ENCODE measurements around the gene ATXN7L1.
"Not testable (repeated sequence)": the region's sequence is repeated elsewhere in the genome, so short reads cannot be mapped to it uniquely, and the experiment has no call there.

ATXN7L1 gene

DNA sequence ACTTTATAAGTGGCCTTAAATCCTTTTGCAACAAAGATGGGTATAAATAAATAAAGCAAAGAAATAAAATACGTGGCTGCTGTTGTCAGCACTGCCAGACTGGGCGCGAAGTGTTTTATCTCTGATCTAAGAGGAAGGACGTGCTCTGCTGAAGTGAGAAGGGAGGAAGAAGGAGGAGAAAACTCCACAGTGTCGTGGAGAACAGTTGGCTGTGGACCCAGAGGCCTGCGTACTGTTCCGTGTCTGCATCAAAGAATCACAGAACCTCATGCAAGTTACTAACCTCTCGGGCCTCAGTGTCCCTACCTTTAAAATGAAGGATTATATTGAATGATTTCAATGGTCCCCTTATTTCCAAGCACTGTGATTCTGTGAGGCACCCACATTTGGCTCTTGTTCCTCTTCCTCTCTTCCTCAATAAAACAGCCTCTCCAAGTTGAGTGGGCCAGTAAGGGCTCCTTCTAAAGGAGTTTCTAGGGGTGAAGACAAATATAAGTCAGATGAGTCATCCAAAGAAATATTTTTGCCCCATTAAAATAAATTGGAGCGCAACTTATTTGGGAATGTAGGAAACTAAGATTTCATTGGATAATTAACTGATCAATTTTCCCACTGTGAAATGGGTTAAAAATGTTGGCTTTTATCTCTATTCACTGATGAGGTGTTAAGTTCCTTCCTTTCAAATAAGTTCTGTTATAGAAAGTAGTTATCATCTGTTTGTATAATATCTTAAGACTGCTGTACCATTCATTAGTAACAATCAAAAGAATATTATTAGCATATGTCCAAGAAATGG, 168.2 kb downstream of the ATXN7L1 start:
- no peak overlapping the region for H3K27ac Mint-ChIP-seq
- no peak overlapping the region for H3K4me3 Mint-ChIP-seq
- H3K9me3 Mint-ChIP-seq, result peaks cover 21% of the 10 kb centered on the region
- no peaks in the 10 kb centered on the region for H3K27me3 Mint-ChIP-seq (ENCODE audit: low read depth)
- H3K4me1 Mint-ChIP-seq (ENCODE audit: low read depth), result peaks cover 11% of the 10 kb centered on the region
- peaks cover 14% of the 10 kb centered on the region for H3K36me3 Mint-ChIP-seq (ENCODE audit: low read depth)

DNA sequence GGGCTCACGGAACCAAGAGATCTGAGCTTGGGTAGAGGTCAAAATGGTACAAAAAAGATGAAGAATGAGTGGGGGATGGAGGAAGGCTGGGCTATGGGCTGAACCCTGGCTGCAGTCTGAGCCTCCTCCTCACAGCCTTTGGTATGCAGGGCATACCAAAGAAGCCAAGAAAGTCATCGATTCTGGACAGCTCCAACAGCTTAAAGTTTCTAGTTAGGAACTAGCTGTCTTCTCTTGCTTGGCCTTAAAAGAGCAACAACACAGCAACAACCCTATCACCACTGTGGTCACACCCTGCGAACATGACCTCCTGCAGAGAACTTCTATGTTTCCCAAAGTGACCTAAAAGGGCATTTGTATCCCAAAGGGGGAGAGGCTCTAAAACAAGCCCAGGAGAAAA, 169.0 kb downstream of the ATXN7L1 start:
- Mint-ChIP-seq H3K4me1 (ENCODE audit: low read depth) (peaks cover 11% of the 10 kb centered on the region), H3K9me3 (peaks cover 15% of the 10 kb centered on the region), H3K27me3 (ENCODE audit: low read depth) (no peaks in the 10 kb centered on the region), H3K4me3 (no peak overlapping the region), H3K27ac (no peak overlapping the region), H3K36me3 (ENCODE audit: low read depth) (peaks cover 9% of the 10 kb centered on the region)

DNA sequence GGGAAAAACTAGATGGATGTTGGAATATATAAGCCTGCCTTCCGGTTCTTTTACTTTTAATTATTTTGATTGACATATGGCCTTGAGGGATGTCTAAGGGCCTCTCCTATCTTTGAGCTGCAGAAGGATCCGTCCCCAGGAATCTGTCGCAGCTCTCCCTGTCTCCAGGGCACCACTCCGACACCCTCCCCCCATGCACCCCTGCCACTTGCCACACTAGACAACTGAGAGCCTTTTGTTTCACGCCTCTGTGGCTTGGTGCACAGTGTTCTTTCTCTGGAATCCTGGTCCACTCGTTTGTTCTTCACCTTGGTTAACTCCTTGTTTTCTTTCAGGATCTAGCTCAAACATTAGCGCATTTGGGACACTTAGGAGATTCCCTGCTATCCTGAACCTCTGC, 171.0 kb downstream of the ATXN7L1 start:
- Mint-ChIP-seq H3K4me3 (no peak overlapping the region), H3K27me3 (ENCODE audit: low read depth) (no peaks in the 10 kb centered on the region), H3K9me3 (peaks cover 4% of the 10 kb centered on the region), H3K4me1 (ENCODE audit: low read depth) (peaks cover 11% of the 10 kb centered on the region), H3K36me3 (ENCODE audit: low read depth) (peaks cover 3% of the 10 kb centered on the region), H3K27ac (no peak overlapping the region)

DNA sequence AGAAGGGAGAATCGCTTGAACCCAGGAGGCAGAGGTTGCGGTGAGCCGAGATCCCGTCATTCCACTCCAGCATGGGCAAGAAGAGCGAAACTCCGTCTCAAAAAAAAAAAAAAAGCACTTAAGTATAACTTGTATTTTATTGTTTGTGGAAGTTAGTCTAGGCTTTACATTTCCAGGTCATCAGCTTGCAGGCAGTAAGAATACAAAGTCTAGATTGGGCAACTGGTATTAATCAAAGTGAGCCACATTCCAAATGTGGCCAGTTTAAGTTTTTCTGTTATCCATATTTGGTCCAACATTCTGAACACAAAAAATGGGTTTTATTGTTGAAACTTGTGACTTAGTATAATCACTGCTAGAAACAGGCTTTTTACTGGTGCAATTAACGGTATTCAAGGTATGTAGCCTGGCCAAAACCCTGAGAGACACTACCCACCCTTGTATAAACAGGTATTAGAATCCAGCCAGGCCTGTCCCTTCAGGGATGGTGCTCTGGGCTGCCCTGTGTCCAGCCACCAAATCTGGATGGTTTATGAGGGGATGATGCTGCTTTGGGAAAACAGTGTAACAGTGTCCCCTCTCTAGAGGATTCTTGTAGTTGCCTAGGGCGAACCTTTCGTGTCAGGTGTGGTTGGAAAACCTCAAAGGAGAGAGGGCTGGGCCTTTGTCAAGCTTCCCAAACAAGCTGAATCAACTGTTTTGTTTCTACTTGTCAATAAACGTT, 173.0 kb downstream of the ATXN7L1 start:
- Mint-ChIP-seq H3K27ac (no peak overlapping the region), H3K9me3 (no peaks in the 10 kb centered on the region), H3K4me1 (ENCODE audit: low read depth) (peaks cover 10% of the 10 kb centered on the region), H3K4me3 (no peak overlapping the region), H3K27me3 (ENCODE audit: low read depth) (no peaks in the 10 kb centered on the region), H3K36me3 (ENCODE audit: low read depth) (no peaks in the 10 kb centered on the region)

DNA sequence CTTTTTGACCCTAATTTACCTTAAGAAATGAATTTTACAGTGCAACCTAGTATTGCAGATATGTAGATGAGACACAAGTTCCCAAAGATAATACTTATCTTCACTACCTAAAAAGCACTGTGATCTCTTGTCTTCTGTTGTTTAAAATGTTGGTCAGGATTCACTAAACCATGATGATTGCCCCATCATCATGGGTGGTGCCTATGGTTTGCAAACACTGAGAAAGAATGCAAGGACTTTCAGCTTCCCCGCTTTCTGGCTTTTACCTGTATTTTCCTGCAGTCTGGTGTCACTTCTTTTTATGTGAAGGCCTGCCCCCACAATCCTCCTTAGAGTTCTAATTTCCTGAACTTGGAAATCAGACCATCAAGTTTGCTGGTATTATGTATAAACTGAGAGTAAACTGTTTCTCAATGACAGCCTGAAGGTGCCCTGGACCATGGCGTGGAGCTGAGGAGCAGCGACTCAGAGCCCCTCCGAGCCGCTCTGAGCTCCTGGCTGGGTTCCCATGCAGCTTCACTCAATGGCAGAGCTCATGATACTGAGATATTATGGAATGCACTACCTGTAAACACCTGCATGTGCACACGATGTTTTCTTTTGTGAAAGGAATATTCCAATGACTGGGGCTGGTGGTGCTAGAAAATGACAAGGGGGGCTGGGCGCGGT, 176.7 kb downstream of the ATXN7L1 start:
- no peak overlapping the region for H3K27ac Mint-ChIP-seq
- H3K36me3 Mint-ChIP-seq (ENCODE audit: low read depth), result no peaks in the 10 kb centered on the region
- H3K4me1 Mint-ChIP-seq (ENCODE audit: low read depth), result no peaks in the 10 kb centered on the region
- H3K27me3 Mint-ChIP-seq (ENCODE audit: low read depth), result no peaks in the 10 kb centered on the region
- H3K4me3 Mint-ChIP-seq, result no peak overlapping the region
- no peaks in the 10 kb centered on the region for H3K9me3 Mint-ChIP-seq

DNA sequence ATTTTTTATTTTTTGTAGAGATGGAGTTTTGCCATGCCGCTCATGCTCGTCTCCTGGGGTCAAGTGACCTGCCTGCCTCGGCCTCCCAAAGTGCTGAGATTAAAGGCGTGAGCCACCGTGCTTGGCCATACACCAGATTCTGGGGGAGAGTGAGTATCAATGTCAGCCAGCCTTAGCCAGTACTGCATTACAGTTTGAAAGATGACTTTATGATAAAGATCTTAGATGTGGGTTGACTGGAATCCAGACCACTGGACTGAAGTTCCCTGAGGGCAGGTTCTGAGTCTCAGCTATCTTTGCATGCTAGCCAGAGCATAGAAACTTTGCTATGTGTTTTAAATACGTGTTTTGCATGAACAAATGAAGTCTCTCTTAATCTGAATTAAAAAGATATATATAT, 177.9 kb downstream of the ATXN7L1 start:
- H3K27ac Mint-ChIP-seq, result no peak overlapping the region
- peaks cover 3% of the 10 kb centered on the region for H3K27me3 Mint-ChIP-seq (ENCODE audit: low read depth)
- peaks cover 3% of the 10 kb centered on the region for H3K4me1 Mint-ChIP-seq (ENCODE audit: low read depth)
- H3K9me3 Mint-ChIP-seq, result no peaks in the 10 kb centered on the region
- no peak overlapping the region for H3K4me3 Mint-ChIP-seq
- peaks cover 2% of the 10 kb centered on the region for H3K36me3 Mint-ChIP-seq (ENCODE audit: low read depth)

DNA sequence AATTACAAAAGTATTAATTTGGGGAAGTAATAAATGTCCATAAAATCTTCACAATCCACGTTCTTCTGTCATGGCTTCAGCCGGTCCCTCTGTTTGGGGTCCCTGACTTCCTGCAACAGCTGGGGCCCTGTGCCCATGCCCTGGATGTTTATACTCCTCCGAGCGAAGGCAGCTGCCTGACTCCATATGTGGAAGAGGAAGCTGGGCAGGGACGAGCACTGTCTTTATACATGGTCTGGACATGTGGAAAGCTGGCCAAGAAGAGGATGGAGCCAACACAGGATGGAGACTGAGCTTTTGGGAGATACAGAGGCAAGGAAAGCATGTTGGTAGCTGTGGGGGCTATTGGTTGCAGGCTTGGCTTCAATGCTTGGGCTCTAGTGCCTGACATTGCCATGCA, 178.6 kb downstream of the ATXN7L1 start:
- peaks cover 10% of the 10 kb centered on the region for H3K4me1 Mint-ChIP-seq (ENCODE audit: low read depth)
- H3K9me3 Mint-ChIP-seq, result no peaks in the 10 kb centered on the region
- no peak overlapping the region for H3K4me3 Mint-ChIP-seq
- no peak overlapping the region for H3K27ac Mint-ChIP-seq
- peaks cover 4% of the 10 kb centered on the region for H3K27me3 Mint-ChIP-seq (ENCODE audit: low read depth)
- peaks cover 2% of the 10 kb centered on the region for H3K36me3 Mint-ChIP-seq (ENCODE audit: low read depth)

DNA sequence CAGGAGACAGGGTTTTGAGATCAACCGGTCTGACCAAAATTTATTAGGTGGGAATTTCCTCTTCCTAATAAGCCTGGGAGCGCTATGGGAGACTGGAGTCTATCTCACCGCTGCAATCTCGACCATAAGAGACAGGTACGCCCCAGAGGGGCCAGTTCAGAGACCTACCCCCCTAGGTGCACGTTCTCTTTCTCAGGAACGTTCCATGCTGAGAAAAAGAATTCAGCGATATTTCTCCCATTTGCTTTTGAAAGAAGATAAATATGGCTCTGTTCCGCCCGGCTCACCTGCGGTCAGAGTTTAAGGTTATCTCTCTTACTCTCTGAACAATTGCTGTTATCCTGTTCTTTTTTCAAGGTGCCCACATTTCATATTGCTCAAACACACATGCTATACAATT, 179.2 kb downstream of the ATXN7L1 start:
- not testable (repeated sequence) for H3K9me3 Mint-ChIP-seq; H3K27me3 Mint-ChIP-seq (ENCODE audit: low read depth); H3K36me3 Mint-ChIP-seq (ENCODE audit: low read depth); H3K27ac Mint-ChIP-seq; H3K4me3 Mint-ChIP-seq
- peaks cover 12% of the 10 kb centered on the region for H3K4me1 Mint-ChIP-seq (ENCODE audit: low read depth)

DNA sequence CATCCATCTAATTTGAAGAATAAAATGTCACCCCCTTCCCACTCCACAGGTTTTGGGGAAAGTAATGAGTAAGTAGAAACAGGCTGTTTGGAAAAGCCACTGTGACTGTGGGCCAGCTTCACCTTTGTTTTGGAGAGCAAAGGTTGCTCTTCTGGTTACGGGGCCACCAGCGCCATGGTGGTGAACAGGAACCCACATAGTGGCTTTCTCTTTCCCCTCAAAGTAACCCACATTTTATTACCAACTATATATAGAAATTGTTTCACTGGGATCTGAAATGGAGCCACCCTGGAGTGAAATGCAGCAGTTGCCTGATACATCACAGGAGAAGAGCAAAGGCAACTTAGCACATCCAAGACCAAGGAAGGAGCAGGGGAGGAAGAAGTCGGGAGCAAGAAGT, 182.8 kb downstream of the ATXN7L1 start:
- Mint-ChIP-seq H3K27ac (peak overlapping the region; percentile 10), H3K4me1 (ENCODE audit: low read depth) (peaks cover 32% of the 10 kb centered on the region), H3K9me3 (no peaks in the 10 kb centered on the region), H3K4me3 (peak overlapping the region; percentile 14), H3K27me3 (ENCODE audit: low read depth) (peaks cover 4% of the 10 kb centered on the region), H3K36me3 (ENCODE audit: low read depth) (peaks cover 2% of the 10 kb centered on the region)

DNA sequence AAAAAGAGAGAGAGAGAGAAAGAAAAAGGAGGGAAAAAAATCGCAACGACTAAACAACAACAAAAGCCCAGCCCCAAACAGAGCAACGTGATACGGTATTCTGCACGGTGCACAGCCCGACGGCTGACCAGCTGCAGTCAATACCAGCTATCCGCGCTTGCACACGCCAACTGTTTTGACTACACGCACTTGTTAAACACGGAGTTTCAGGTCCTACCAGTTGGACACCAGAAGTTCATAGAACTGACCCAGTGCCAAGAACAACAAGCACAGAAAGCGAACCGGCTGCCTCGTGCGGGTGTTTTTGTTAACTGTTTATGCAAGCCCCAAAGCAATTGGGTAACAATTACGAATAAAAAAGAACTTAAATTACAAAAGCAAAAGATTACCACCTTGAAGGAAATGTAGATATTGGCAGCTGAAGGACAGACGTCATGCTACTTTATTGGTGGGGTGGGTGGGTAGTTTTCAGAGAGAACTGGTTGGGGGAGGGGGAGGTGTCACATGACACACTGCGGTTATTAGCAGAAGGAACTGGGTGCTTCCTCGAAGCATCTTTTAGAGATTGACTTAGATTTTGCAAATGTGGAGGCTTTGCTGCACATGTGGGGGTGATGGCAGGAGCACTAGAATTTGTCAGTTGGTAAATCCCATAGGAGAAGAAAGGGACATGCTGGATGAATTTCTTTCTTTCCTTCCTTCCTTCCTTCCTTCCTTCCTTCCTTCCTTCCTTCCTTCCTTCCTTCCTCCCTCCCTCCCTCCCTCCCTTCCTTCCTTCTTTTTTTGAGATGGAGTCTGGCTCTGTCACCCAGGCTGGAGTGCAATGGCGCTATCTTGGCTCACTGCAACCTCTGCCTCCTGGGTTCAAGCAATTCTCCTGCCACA, 184.5 kb downstream of the ATXN7L1 start:
- Mint-ChIP-seq H3K36me3 (ENCODE audit: low read depth) (peaks cover 2% of the 10 kb centered on the region), H3K4me3 (peak overlapping the region; percentile 96), H3K9me3 (no peaks in the 10 kb centered on the region), H3K27me3 (ENCODE audit: low read depth) (peaks cover 4% of the 10 kb centered on the region), H3K27ac (peak overlapping the region; percentile 98), H3K4me1 (ENCODE audit: low read depth) (peaks cover 32% of the 10 kb centered on the region)

DNA sequence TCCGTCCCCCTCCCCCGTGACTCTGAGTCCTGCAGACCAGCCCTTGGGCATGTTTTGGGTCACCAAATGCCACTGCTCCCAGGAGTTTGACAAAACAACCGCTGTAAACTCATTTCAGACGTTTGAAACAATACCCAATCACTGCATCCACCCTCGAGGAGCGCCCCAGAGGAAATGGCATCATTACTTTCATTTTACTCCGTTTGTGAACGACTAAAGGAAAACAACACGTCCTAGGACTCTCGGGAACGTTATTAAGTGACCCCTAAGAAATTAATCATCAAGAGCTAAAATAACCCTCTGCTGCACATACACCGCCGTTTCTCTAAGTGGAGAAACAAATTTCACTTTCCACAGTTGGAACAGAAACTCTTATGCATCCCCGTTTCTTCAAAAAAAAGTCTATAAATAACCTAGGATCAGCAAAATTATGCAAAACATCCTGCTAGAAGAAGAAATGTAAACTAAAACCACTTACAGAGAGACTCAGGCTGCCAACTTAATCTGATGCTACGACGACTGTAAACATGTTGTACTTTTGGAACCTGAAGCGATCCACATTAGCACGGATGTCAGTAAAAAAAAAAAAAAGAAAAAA, 185.2 kb downstream of the ATXN7L1 start:
- peak overlapping the region; percentile 98 for H3K27ac Mint-ChIP-seq
- H3K9me3 Mint-ChIP-seq, result no peaks in the 10 kb centered on the region
- H3K4me1 Mint-ChIP-seq (ENCODE audit: low read depth), result peaks cover 32% of the 10 kb centered on the region
- H3K36me3 Mint-ChIP-seq (ENCODE audit: low read depth), result peaks cover 2% of the 10 kb centered on the region
- peaks cover 4% of the 10 kb centered on the region for H3K27me3 Mint-ChIP-seq (ENCODE audit: low read depth)
- peak overlapping the region; percentile 96 for H3K4me3 Mint-ChIP-seq

DNA sequence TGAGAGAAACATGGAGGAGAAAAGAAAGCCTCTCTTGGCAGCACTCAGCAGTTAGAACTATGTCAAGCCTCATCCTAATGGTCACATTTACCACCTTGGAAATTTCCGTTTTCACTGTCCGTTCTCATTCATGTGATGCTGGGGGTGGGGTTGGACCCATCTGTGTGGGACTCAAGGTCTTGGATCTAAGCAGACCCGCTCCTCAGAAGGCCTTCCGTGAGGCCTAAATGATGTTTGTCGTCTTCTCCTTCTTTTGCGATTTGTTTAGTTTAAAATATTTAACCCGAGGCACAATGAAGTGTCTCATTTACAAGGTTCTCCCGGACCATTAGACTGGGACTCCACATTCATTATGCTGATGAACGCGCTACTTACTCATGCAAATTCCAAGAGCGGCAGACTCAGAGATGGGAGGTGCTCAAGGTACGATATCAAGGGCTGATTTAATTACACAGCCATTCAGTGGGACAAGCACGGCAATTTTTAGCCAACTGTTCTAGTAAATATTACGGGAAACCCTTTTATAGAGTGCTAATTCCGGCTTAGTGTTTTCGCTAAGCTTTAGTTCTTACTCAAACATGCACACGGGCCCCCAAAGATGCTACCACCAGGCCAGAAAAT, 186.0 kb downstream of the ATXN7L1 start:
- no peaks in the 10 kb centered on the region for H3K9me3 Mint-ChIP-seq
- peak overlapping the region; percentile 96 for H3K4me3 Mint-ChIP-seq
- peak overlapping the region; percentile 98 for H3K27ac Mint-ChIP-seq
- peaks cover 2% of the 10 kb centered on the region for H3K36me3 Mint-ChIP-seq (ENCODE audit: low read depth)
- peaks cover 4% of the 10 kb centered on the region for H3K27me3 Mint-ChIP-seq (ENCODE audit: low read depth)
- peaks cover 32% of the 10 kb centered on the region for H3K4me1 Mint-ChIP-seq (ENCODE audit: low read depth)

DNA sequence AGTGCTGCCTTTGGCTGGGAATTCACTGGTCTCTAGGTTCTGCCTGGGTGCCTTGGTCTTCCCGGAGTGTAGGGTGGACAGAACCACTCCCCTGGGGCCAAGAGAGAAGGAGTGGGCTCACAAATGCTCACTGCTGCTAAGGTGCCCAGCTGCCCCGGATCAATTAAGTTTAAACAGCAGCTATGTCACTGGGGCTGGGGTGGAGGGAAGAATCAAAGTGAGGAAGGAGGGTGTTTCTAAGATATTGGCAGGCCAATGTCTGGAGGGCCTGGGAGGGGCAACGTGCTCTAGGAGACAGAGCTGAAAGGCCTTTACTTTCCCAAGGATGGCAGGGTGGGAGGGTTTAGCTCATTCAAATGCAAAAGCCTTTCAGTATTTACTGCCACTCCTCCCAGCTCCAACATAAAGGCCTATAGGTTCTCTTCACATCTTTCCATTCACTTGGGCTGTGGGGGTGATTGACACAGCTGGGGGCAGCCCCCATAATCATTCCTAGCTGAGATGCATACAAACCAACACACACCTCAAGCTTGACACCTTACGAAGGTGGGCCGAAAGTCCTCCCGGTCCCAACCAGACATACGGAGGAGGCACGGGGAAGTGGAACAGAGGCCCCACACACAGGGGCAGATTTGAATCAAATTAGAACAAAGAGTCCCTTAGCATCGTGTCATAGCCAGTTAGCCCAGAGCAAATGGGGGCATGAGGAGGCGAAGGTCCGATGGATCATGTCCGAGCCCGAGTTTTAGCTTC, 187.2 kb downstream of the ATXN7L1 start:
- no peak overlapping the region for H3K27ac Mint-ChIP-seq
- H3K4me3 Mint-ChIP-seq, result no peak overlapping the region
- H3K36me3 Mint-ChIP-seq (ENCODE audit: low read depth), result peaks cover 2% of the 10 kb centered on the region
- H3K27me3 Mint-ChIP-seq (ENCODE audit: low read depth), result peaks cover 4% of the 10 kb centered on the region
- H3K4me1 Mint-ChIP-seq (ENCODE audit: low read depth), result peaks cover 32% of the 10 kb centered on the region
- no peaks in the 10 kb centered on the region for H3K9me3 Mint-ChIP-seq
